Testis (tissue), 2 donors: Measurements from ENCODE around the gene INHBA.

ENCODE experiments used
- POLR2A ChIP-seq: fragments of 450-650 bp; IDR thresholded peaks from one replicate; pipeline ENCODE4 v1.6.1; 2017; ENCODE audit warnings: antibody characterized with exemption, mild to moderate bottlenecking, moderate library complexity
- TF ChIP-seq, protein P1 (sequence below), 3 experiments: fragments of 450-650 bp in 2 of 3; fragments of 200-600 bp in 1 of 3; sonication (generic) in 1 of 3; IDR thresholded peaks; one replicate each; pipeline ENCODE4 v1.5.1; 2016 to 2019; ENCODE audit warnings: antibody characterized with exemption in 3 of 3, mild to moderate bottlenecking in 2 of 3, moderate library complexity in 1 of 3

DNA sequence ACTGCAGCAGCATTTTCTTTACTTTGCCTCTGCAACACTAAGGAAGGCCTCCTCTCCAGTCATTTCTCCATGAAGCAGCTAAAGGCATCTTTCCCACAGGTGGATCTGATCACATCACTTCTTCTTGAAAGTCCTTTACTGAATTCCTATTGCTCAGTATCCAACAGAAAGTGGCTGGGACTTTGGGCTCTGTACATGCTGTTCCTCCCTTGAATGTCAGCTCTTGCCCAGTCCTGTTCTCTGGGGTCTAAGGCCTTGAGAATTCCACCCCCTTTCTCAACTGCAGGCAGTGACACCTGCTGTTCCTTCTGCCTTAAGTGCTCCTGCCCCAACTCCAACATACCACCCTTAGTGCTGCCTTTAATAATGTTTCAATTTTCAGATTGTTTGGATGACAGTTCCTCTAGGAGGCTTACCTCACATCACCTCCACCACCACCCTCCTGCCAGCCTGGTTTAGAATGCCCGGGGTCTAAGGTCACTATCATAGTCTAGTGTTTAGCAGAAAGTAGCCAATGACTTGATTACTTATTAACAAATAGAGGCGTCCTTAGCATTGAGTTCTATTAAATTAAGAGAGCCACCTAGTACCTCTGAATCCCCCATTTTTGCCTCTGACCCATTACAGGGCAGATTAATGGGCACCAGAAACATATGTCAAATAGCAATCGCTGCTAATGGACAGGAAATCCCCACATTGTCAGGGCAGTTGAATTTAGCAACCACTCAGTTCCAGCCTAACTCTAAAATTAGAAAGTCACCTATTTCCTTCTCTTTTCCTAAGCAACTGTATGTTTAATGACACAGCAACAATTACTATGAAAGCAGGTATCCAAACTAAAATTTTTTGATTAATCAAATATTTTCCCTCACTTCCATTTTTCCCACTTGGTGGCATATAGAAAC, 11.4 kb downstream of the INHBA start:
- TF ChIP-seq POLR2A = no peak
- TF ChIP-seq, protein P1, sequence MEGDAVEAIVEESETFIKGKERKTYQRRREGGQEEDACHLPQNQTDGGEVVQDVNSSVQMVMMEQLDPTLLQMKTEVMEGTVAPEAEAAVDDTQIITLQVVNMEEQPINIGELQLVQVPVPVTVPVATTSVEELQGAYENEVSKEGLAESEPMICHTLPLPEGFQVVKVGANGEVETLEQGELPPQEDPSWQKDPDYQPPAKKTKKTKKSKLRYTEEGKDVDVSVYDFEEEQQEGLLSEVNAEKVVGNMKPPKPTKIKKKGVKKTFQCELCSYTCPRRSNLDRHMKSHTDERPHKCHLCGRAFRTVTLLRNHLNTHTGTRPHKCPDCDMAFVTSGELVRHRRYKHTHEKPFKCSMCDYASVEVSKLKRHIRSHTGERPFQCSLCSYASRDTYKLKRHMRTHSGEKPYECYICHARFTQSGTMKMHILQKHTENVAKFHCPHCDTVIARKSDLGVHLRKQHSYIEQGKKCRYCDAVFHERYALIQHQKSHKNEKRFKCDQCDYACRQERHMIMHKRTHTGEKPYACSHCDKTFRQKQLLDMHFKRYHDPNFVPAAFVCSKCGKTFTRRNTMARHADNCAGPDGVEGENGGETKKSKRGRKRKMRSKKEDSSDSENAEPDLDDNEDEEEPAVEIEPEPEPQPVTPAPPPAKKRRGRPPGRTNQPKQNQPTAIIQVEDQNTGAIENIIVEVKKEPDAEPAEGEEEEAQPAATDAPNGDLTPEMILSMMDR (IDR thresholded peaks at IDR 0.05) = no peak
